Heart right ventricle (tissue), 16 donors: Measurements from ENCODE around the gene GRIK3. TPM values are rescaled to one million over a fixed set of nuclear protein-coding genes. Genes with fewer than 3 reads are reported as not detected.
"Not testable (repeated sequence)": the region's sequence is repeated elsewhere in the genome, so short reads cannot be mapped to it uniquely, and the experiment has no call there.

Experiments
- ATAC-seq, 8 donors: fragments of 200-7000 bp; cut with Tn5 transposase; one replicate each; pipeline ENCODE4 v1.9.1; 2020; ENCODE audit warnings: mild to moderate bottlenecking in 8 of 8, moderate library complexity in 8 of 8, moderate number of reproducible peaks in 1 of 8
- DNase-seq, 2 donors: peaks; one replicate each; pipeline ENCODE4 v3.0.0-alpha.2; 2020
- H3K27ac ChIP-seq, 10 donors: fragments of 200-600 bp; sonication (generic) in 2 of 10; one replicate each; pipeline versions ENCODE4 v1.5.0 to v1.8.0; 2020 to 2022; ENCODE audit warnings: mild to moderate bottlenecking in 3 of 10
- H3K27me3 ChIP-seq, 7 donors: fragments of 200-600 bp; one replicate each; pipeline ENCODE4 v1.8.0; 2021 to 2022; ENCODE audit warnings: mild to moderate bottlenecking in 2 of 7
- H3K36me3 ChIP-seq, 9 donors: fragments of 200-600 bp; sonication (generic) in 1 of 9; one replicate each; pipeline versions ENCODE4 v1.5.0 to v1.8.0; 2020 to 2022; ENCODE audit warnings: mild to moderate bottlenecking in 2 of 9
- H3K4me1 ChIP-seq, 9 donors: fragments of 200-600 bp; sonication (generic) in 1 of 9; one replicate each; pipeline versions ENCODE4 v1.5.0 to v1.8.0; 2020 to 2022; ENCODE audit warnings: mild to moderate bottlenecking in 4 of 9
- H3K4me3 ChIP-seq, 10 donors: fragments of 200-600 bp; sonication (generic) in 2 of 10; one replicate each; pipeline versions ENCODE4 v1.5.0 to v1.8.0; 2020 to 2022; ENCODE audit warnings: mild to moderate bottlenecking in 7 of 10, moderate library complexity in 2 of 10
- H3K9me3 ChIP-seq, 11 donors: fragments of 200-600 bp in 10 of 11; sonication (generic) in 2 of 11; one replicate each; pipeline versions ENCODE4 v1.5.0 to v1.8.0; 2013 to 2022; ENCODE audit warnings: mild to moderate bottlenecking in 2 of 11, control low read depth in 1 of 11, moderate library complexity in 1 of 11
- WGBS, 2 donors: extraction: QIAGEN DNeasy Blood & Tissue Kit; methylation state at CpG; one replicate each; pipeline ENCODE4 v1.1.7; 2013; ENCODE audit warnings: inconsistent platforms in 1 of 2; 5-methylcytosine and 5-hydroxymethylcytosine counted together
- intact Hi-C, 10 donors: fragments of 100-400 bp; cut with DNase I; formaldehyde crosslinking; loops; one replicate each; pipeline versions ENCODE4 v1.11.1 to v1.14.2; 2022
- polyA plus RNA-seq, 2 donors: library from polyadenylated mRNA; stranded (reverse); fragments of 200-250 nt; gene quantifications; one replicate each; pipeline ENCODE4 v1.2.3, GENCODE V29; 2013
- total RNA-seq, 10 donors: library from RNA; stranded (reverse); fragmentation: NEBNext Ultra II Directional in 3 of 10; extraction: Animal tissue kit (Norgen Biotek cat#: 25700) in 3 of 10; gene quantifications; one replicate each; pipeline versions ENCODE4 v1.2.1 to v1.2.4, GENCODE V29; 2021 to 2023
- TF ChIP-seq, protein P1 (sequence below), 9 donors: fragments of 200-600 bp; sonication (generic) in 2 of 9; IDR thresholded peaks; one replicate each; pipeline versions ENCODE4 v1.5.0 to v1.8.0; 2021 to 2022; ENCODE audit warnings: antibody characterized with exemption in 9 of 9, mild to moderate bottlenecking in 5 of 9, moderate library complexity in 1 of 9
- donor health status: Arrhythmogenic right ventricular cardiomyopathy.
- donor health status: ischemic (EF 13 %, LVEDD 7.1; RV severe dilation, severe dysfunction).
- donor health status: healthy with polysubstance abuse.
- donor health status: DM: no; HTN: yes; CAD: no.
- donor health status: DM: no; HTN: no; CAD: no.
- donor health status: ischemic (EF 25% LVEDD 6.9; RV normal size, moderate dysfunction).
- donor health status: ischemic (EF 25% LVEDD 5.7; RV mildly dilated, moderate dysfunction).
- donor health status: healthy.
- donor health status: DM: yes; HTN: yes; CAD: no.
- donor health status: Ischemic cardiomyopathy.
- donor health status: ischemic (EF 35%, LVEDD 5.7; RV mildly dilated, moderate dysfunction).
- donor health status: nonischemic (EF 11% LVEDD 7.7; RV severe dilation, severe dysfunction).
- donor health status: DM: yes; HTN: yes; CAD: no.
- donor health status: PGD.
- donor health status: ischemic (EF 29% LVEDD 5.4; RV normal size, mild dysfunction).
- donor health status: nonischemic (EF 23%, LVEDD 6.1; RV moderate dilation, normal function).

Gene GRIK3
- total and polyA plus RNA-seq, 12 donors, result 0.10 to 1.1 (median 0.27) TPM

DNA sequence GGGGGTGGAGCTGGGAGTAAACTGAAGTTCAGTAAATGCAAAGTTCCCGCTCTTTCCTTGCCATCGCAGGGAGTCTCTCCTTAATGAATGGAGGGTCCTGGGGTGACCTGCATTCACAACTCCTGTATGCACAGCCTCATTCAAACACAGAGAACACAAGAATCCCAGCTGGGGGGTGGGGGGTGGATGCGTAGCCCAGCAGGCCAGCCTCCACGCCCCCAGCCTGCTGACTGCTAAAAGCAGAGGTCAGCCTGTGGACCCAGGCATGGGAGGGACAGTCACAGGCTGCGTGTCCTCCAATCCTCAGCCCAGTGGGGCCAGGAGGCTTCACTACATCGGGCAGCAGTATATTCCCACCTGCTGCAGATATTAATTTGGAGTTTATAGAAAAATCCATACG is 263.1 kb downstream of the GRIK3 start:
- intact Hi-C loops, result no loop called here
- H3K4me3 ChIP-seq, result no peak overlapping the region
- 10 to 25% methylated on average over 7 of the region's 7 CpGs for WGBS, 2 donors
- peaks cover 0 to 87% (median 82%) of the 10 kb centered on the region in 7 donors for H3K27me3 ChIP-seq
- DNase-seq (no peak), ATAC-seq (no peak)
- no peaks in the 10 kb centered on the region for H3K36me3 ChIP-seq
- H3K4me1 ChIP-seq, result no peaks in the 10 kb centered on the region
- TF ChIP-seq, protein P1, sequence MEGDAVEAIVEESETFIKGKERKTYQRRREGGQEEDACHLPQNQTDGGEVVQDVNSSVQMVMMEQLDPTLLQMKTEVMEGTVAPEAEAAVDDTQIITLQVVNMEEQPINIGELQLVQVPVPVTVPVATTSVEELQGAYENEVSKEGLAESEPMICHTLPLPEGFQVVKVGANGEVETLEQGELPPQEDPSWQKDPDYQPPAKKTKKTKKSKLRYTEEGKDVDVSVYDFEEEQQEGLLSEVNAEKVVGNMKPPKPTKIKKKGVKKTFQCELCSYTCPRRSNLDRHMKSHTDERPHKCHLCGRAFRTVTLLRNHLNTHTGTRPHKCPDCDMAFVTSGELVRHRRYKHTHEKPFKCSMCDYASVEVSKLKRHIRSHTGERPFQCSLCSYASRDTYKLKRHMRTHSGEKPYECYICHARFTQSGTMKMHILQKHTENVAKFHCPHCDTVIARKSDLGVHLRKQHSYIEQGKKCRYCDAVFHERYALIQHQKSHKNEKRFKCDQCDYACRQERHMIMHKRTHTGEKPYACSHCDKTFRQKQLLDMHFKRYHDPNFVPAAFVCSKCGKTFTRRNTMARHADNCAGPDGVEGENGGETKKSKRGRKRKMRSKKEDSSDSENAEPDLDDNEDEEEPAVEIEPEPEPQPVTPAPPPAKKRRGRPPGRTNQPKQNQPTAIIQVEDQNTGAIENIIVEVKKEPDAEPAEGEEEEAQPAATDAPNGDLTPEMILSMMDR (IDR thresholded peaks at IDR 0.05), result no peak
- no peaks in the 10 kb centered on the region for H3K9me3 ChIP-seq
- H3K27ac ChIP-seq, result no peak overlapping the region

DNA sequence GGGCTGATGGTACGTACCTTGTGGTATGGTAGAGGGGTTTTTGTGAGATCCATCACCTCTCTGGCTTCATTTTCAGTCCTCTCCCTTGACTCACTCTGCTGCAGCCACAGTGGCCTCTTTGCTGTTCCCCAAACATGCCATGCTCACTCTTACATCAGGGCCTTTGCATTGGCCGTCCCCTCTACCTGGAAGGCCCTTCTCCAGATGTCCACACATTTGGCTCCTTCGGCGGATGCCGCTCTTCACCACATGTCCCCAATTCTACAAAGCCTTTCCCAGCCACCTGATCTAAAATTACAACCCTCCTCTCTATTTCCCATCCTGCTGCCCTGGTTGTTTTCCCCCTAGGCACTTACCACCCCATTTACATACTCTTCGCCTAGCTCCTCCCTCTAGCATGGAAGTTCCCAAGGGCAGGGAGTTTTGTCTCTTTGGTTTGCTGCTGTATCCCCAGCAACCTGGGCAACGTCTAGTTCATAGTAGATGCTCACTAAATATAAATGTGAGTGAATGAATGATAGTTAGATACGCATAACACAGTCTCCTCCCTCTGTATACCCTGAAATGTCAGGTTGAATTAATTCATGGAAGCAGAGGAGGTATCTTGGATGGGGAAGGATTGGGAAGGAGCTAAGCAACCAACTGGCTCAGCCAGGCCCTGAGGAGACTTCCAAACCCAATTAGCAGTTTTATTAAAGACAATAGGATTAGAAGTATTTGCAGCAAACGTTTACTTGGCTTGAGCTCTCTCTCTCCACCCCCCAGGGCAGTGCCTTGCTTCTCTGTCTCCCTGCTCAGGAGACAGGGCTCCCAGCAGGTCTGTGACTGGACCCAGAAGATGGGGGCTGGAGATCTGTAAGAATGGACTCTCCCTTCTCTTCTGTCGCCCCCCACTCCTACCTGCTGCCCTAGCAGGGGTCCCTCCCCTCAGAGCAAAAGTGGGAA is 264.2 kb downstream of the GRIK3 start:
- ATAC-seq (no peak), DNase-seq (no peak)
- TF ChIP-seq, protein P1 (IDR thresholded peaks at IDR 0.05), result no peak
- H3K27me3 ChIP-seq, result peaks cover 0 to 76% (median 71%) of the 10 kb centered on the region in 7 donors
- no peaks in the 10 kb centered on the region for H3K36me3 ChIP-seq
- no peak overlapping the region for H3K4me3 ChIP-seq
- H3K27ac ChIP-seq, result no peak overlapping the region
- no peaks in the 10 kb centered on the region for H3K9me3 ChIP-seq
- no peaks in the 10 kb centered on the region for H3K4me1 ChIP-seq
- intact Hi-C loops, result no loop called here
- 36 to 38% methylated on average over 10 of the region's 10 CpGs for WGBS, 2 donors

DNA sequence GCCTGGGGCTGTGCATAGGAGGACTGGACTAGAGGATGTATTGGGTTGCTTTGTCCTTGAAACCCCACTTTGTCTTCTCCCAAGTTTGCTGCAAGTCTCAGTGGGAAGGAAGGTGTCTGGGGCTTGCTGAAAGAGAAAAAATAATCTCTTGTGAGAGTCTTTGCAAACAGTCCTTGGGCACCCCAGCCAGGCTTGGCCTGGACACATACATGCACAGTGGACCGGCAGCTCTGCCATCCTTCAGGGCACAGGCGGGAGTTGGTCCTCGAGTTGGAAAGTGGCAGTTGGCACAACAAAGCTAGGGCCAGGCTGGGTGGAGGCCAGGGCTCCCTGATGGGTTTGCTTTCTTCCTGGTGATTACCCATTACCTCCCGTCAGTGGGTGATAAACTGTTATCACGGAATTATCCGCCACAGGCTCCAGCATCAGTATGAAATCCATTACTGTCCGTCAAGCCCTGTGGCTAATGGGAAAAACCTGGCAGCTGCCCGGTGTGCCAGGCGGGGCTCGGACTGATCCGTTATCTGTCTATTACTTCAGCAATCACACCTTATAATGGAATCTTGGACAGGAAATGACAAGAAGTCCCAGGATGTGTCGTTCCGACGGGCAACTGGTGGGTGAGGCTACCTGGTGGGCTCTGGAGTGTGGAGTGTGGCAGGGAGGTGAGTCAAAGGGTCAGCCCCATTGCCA is 265.7 kb downstream of the GRIK3 start:
- TF ChIP-seq, protein P1 (IDR thresholded peaks at IDR 0.05), result no peak
- DNase-seq (no peak), ATAC-seq (no peak)
- H3K4me1 ChIP-seq, result no peaks in the 10 kb centered on the region
- H3K4me3 ChIP-seq, result no peak overlapping the region
- H3K27me3 ChIP-seq, result peaks cover 0 to 69% (median 56%) of the 10 kb centered on the region in 7 donors
- no peaks in the 10 kb centered on the region for H3K36me3 ChIP-seq
- no peaks in the 10 kb centered on the region for H3K9me3 ChIP-seq
- 33 to 40% methylated on average over 14 of the region's 14 CpGs for WGBS, 2 donors
- H3K27ac ChIP-seq, result no peak overlapping the region
- intact Hi-C loops, result no loop called here

DNA sequence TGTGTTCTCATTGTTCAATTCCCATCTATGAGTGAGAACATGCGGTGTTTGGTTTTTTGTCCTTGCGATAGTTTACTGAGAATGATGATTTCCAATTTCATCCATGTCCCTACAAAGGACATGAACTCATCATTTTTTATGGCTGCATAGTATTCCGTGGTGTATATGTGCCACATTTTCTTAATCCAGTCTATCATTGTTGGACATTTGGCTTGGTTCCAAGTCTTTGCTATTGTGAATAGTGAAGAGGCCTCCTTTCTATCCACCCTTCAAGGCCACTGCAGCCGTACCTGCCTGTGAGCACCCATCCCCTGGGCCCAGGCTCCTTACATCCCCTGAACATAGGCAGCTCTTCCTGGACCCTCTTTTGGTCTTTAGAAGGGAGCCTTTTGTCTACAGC is 266.9 kb downstream of the GRIK3 start:
- H3K9me3 ChIP-seq, H3K36me3 ChIP-seq, H3K4me3 ChIP-seq, H3K27ac ChIP-seq, H3K4me1 ChIP-seq, DNase-seq, intact Hi-C loops, ATAC-seq: not testable (repeated sequence)
- WGBS, 2 donors, result 82 to 95% methylated on average over 1 of the region's 4 CpGs
- H3K27me3 ChIP-seq, result peaks cover 0 to 57% (median 45%) of the 10 kb centered on the region in 7 donors
